HCT116 (cell line): ENCODE data around the gene PLEKHA5. TPM values are rescaled to one million over a fixed set of nuclear protein-coding genes. Genes with fewer than 3 reads are reported as not detected.

ENCODE experiments used
- ATAC-seq: fragments of 200-7000 bp; cut with Tn5 transposase; 2 replicates; pipeline ENCODE4 v1.9.1; 2020; ENCODE audit warnings: mild to moderate bottlenecking, moderate library complexity
- BruUV-seq: library from RNA; stranded (reverse); fragments of 400-500 nt; replicated peaks from 2 replicates; lab custom pipeline; 2021; lab: Mats Ljungman, UMichigan
- CTCF ChIA-PET: fragments of 300-600 bp; sonication (Branson Sonifier 250); formaldehyde crosslinking; loops from one replicate; lab custom pipeline; 2021; ENCODE audit warnings: antibody characterized with exemption; lab: Charles Lee
- POLR2A ChIA-PET: fragments of 300-600, 350-600 bp; sonication (Branson Sonifier 250); formaldehyde crosslinking; loops from one replicate; lab custom pipeline; 2021; ENCODE audit warnings: antibody characterized with exemption; lab: Charles Lee
- RAD21 ChIA-PET, 2 experiments: fragments of 300-600 bp; sonication (Branson Sonifier 250); formaldehyde crosslinking; loops; one replicate each; lab custom pipeline; 2023; ENCODE audit warnings: low total read pairs in 2 of 2; ENCODE audit not compliant: uncharacterized antibody in 2 of 2, unreplicated experiment in 2 of 2, low non-redundant PET in 1 of 2; lab: Charles Lee
- DNase-seq: peaks from one replicate; pipeline ENCODE4 v3.0.0-alpha.2; 2010; ENCODE audit warnings: low read depth, low spot score
- H2AFZ ChIP-seq: fragments of 200-600 bp; shearing (Covaris generic), sonication (generic); 2 replicates; pipeline ENCODE4 v1.6.1; 2017; ENCODE audit warnings: low read depth, mixed run types, mixed read lengths, antibody characterized with exemption, low read length; ENCODE audit not compliant: poor library complexity, severe bottlenecking
- H3K27ac ChIP-seq: 2 replicates; pipeline ENCODE4 v1.5.1; 2012; ENCODE audit warnings: low read depth, low read length
- H3K27me3 ChIP-seq: fragments of 200-600 bp; sonication (generic); 2 replicates; pipeline ENCODE4 v1.6.1; 2016; ENCODE audit warnings: mixed run types, low read length, mixed read lengths; ENCODE audit not compliant: insufficient read depth
- H3K36me3 ChIP-seq, 2 experiments: fragments of 200-500 bp in 1 of 2; fragments of 200-600 bp in 1 of 2; sonication (Bioruptor generic) in 1 of 2; sonication (generic) in 1 of 2; 2 replicates each; pipeline versions ENCODE4 v1.5.1 to v1.6.1; 2014 to 2016; ENCODE audit warnings: low read length in 2 of 2, inconsistent platforms in 1 of 2, mixed read lengths in 1 of 2, mixed run types in 1 of 2; ENCODE audit not compliant: insufficient read depth in 2 of 2, control insufficient read depth in 1 of 2
- H3K4me1 ChIP-seq, 2 experiments: fragments of 200-600 bp in 1 of 2; sonication (generic) in 1 of 2; 2 replicates each; pipeline versions ENCODE4 v1.5.1 to v1.6.1; 2012 to 2017; ENCODE audit warnings: low read length in 2 of 2, inconsistent platforms in 1 of 2, mild to moderate bottlenecking in 1 of 2, mixed read lengths in 1 of 2, mixed run types in 1 of 2, moderate library complexity in 1 of 2; ENCODE audit not compliant: insufficient read depth in 2 of 2, control insufficient read depth in 1 of 2
- H3K4me2 ChIP-seq: fragments of 200-600 bp; sonication (generic); 2 replicates; pipeline ENCODE4 v1.6.1; 2017; ENCODE audit warnings: mixed run types, low read length, mixed read lengths
- H3K4me3 ChIP-seq, 2 experiments: fragments of 200-600 bp in 1 of 2; sonication (generic) in 1 of 2; replicated peaks in 1 of 2; 2 replicates each; pipeline ENCODE4 v1.5.1; 2011 to 2016; ENCODE audit warnings: low read length in 2 of 2, control low read depth in 1 of 2, low read depth in 1 of 2, mild to moderate bottlenecking in 1 of 2, mixed read lengths in 1 of 2, mixed run types in 1 of 2
- H3K79me2 ChIP-seq: fragments of 200-600 bp; sonication (generic); 2 replicates; pipeline ENCODE4 v1.6.1; 2017; ENCODE audit warnings: mild to moderate bottlenecking, mixed run types, low read length, moderate library complexity, mixed read lengths; ENCODE audit not compliant: insufficient read depth
- H3K9ac ChIP-seq: fragments of 200-600 bp; sonication (generic); 2 replicates; pipeline ENCODE4 v1.6.1; 2016; ENCODE audit warnings: low read length, mixed read lengths
- H3K9me2 ChIP-seq: fragments of 200-600 bp; sonication (generic), shearing (Covaris generic); 2 replicates; pipeline ENCODE4 v1.6.1; 2017; ENCODE audit warnings: mixed run types, mild to moderate bottlenecking, moderate library complexity; ENCODE audit not compliant: insufficient read depth
- H3K9me3 ChIP-seq, 2 experiments: fragments of 200-500 bp in 1 of 2; fragments of 200-600 bp in 1 of 2; sonication (Bioruptor generic) in 1 of 2; sonication (generic) in 1 of 2; 2 replicates each; pipeline ENCODE4 v1.6.1; 2014 to 2017; ENCODE audit warnings: low read length in 2 of 2, mixed read lengths in 2 of 2, inconsistent platforms in 1 of 2, low read depth in 1 of 2, mild to moderate bottlenecking in 1 of 2, mixed run types in 1 of 2, moderate library complexity in 1 of 2; ENCODE audit not compliant: control insufficient read depth in 1 of 2, insufficient read depth in 1 of 2
- H4K20me1 ChIP-seq: fragments of 200-600 bp; sonication (generic), shearing (Covaris generic); 2 replicates; pipeline ENCODE4 v1.6.1; 2017; ENCODE audit warnings: mixed run types, mild to moderate bottlenecking, moderate library complexity; ENCODE audit not compliant: insufficient read depth
- CBX3 ChIP-seq: IDR thresholded peaks from 2 replicates; pipeline ENCODE4 v1.6.1; 2012; ENCODE audit warnings: low read depth
- CEBPB ChIP-seq: IDR thresholded peaks from 2 replicates; pipeline ENCODE4 v1.6.1; 2012; ENCODE audit warnings: low read depth
- ELF1 ChIP-seq: IDR thresholded peaks from 2 replicates; pipeline ENCODE4 v1.6.1; 2012; ENCODE audit warnings: low read depth, borderline replicate concordance
- EZH2 ChIP-seq: fragments of 200-600 bp; sonication (generic); IDR thresholded peaks from 2 replicates; pipeline ENCODE4 v1.6.1; 2017; ENCODE audit warnings: antibody characterized with exemption, mixed run types
- POLR2A ChIP-seq: IDR thresholded peaks from 2 replicates; pipeline ENCODE4 v1.7.0; 2011; ENCODE audit warnings: borderline replicate concordance; ENCODE audit not compliant: insufficient read depth, insufficient read length; ENCODE audit errors: extremely low read depth
- REST ChIP-seq: IDR thresholded peaks from 2 replicates; pipeline ENCODE4 v1.6.1; 2012; ENCODE audit warnings: low read depth
- SIN3A ChIP-seq: IDR thresholded peaks from 2 replicates; pipeline ENCODE4 v1.6.1; 2012; ENCODE audit warnings: low read depth
- YY1 ChIP-seq: IDR thresholded peaks from 2 replicates; pipeline ENCODE4 v1.6.1; 2011; ENCODE audit warnings: low read length, low read depth, moderate library complexity, mild to moderate bottlenecking; ENCODE audit not compliant: insufficient replicate concordance; ENCODE audit errors: extremely low read depth
- ZFX ChIP-seq: fragments of 450-650 bp; IDR thresholded peaks from 2 replicates; pipeline ENCODE4 v1.6.1; 2017
- ZNF274 ChIP-seq: fragments of 200-500 bp; sonication (Bioruptor generic); IDR thresholded peaks from 2 replicates; pipeline ENCODE4 v1.6.1; 2014; ENCODE audit warnings: mild to moderate bottlenecking, low read depth, low read length, inconsistent platforms
- intact Hi-C: fragments of 100-400 bp; cut with micrococcal nuclease; formaldehyde crosslinking; loops from 2 replicates; pipeline ENCODE4 v1.10.0; 2022
- total RNA-seq: library from RNA; stranded (reverse); gene quantifications from one replicate; pipeline ENCODE4 v1.2.1, GENCODE V29; 2021; ENCODE audit not compliant: unreplicated experiment

The PLEKHA5 gene
- total RNA-seq, 1 experiment from 2014 or later: 18.9 TPM

- Histone ChIP-seq H3K27ac (no peak overlapping the region), H2AFZ (no peak overlapping the region), H3K4me3 (no peak overlapping the region), H3K4me1 (no peaks in the 10 kb centered on the region), H3K9me2 (no peaks in the 10 kb centered on the region), H3K27me3 (no peaks in the 10 kb centered on the region), H3K79me2 (no peaks in the 10 kb centered on the region), H3K9ac (no peak overlapping the region), H3K9me3 (no peaks in the 10 kb centered on the region), H3K36me3 (no peaks in the 10 kb centered on the region), H4K20me1 (no peaks in the 10 kb centered on the region), H3K4me2 (no peak overlapping the region)
- no peak for ATAC-seq
- CTCF ChIA-PET: no interaction called here
- RAD21 ChIA-PET: no interaction called here
- POLR2A ChIA-PET: no interaction called here
- no peak for DNase-seq
- no peak for TF ChIP-seq CBX3
- TF ChIP-seq ELF1: no peak
- TF ChIP-seq CEBPB: no peak
- TF ChIP-seq EZH2: no peak
- no peak for TF ChIP-seq ZNF274
- TF ChIP-seq YY1: no peak
- TF ChIP-seq POLR2A: no peak
- TF ChIP-seq ZFX: no peak
- TF ChIP-seq SIN3A: no peak
- intact Hi-C loops: no loop called here
- no TSS peak for BruUV-seq
These were observed 19.2 kb upstream of the PLEKHA5 start for GRCh38 chr12:19110221-19110940.

- Histone ChIP-seq H4K20me1 (no peaks in the 10 kb centered on the region), H3K9me2 (no peaks in the 10 kb centered on the region), H3K4me1 (no peaks in the 10 kb centered on the region), H3K79me2 (no peaks in the 10 kb centered on the region), H3K27me3 (no peaks in the 10 kb centered on the region), H3K36me3 (no peaks in the 10 kb centered on the region), H3K4me3 (no peak overlapping the region), H3K27ac (no peak overlapping the region), H3K9ac (no peak overlapping the region), H3K9me3 (no peaks in the 10 kb centered on the region), H2AFZ (no peak overlapping the region), H3K4me2 (no peak overlapping the region)
- no TSS peak for BruUV-seq
- intact Hi-C loops: no loop called here
- no peak for ATAC-seq
- no peak for TF ChIP-seq CBX3
- no peak for TF ChIP-seq REST
- TF ChIP-seq SIN3A: no peak
- CTCF ChIA-PET: no interaction called here
- no peak for DNase-seq
- RAD21 ChIA-PET: no interaction called here
- POLR2A ChIA-PET: no interaction called here
These were observed 16.1 kb upstream of the PLEKHA5 start for GRCh38 chr12:19113464-19113863.
